Right lobe of liver (tissue), 6 donors: Measurements from ENCODE around the gene NTNG2. TPM values are rescaled to one million over a fixed set of nuclear protein-coding genes. Genes with fewer than 3 reads are reported as not detected.

ENCODE experiments used
- ATAC-seq, 4 donors: fragments of 200-7000 bp; cut with Tn5 transposase; one replicate each; pipeline ENCODE4 v1.9.1; 2020; ENCODE audit warnings: mild to moderate bottlenecking in 4 of 4, moderate library complexity in 4 of 4
- DNase-seq, 3 donors: peaks; one replicate each; pipeline ENCODE4 v3.0.0-alpha.2; 2020
- H3K27ac ChIP-seq, 3 donors: fragments of 200-600 bp; one replicate each; pipeline ENCODE4 v1.8.0; 2022
- H3K27me3 ChIP-seq, 2 donors: fragments of 200-600 bp; one replicate each; pipeline ENCODE4 v1.8.0; 2022
- H3K36me3 ChIP-seq, 4 donors: fragments of 200-600 bp; sonication (generic) in 1 of 4; one replicate each; pipeline versions ENCODE4 v1.5.1 to v1.8.0; 2017 to 2022; ENCODE audit warnings: control low read depth in 1 of 4
- H3K4me1 ChIP-seq, 4 donors: fragments of 200-600 bp; sonication (generic) in 1 of 4; one replicate each; pipeline versions ENCODE4 v1.5.1 to v1.8.0; 2017 to 2022; ENCODE audit warnings: control low read depth in 1 of 4
- H3K4me3 ChIP-seq, 3 donors: fragments of 200-600 bp; one replicate each; pipeline ENCODE4 v1.8.0; 2022
- H3K9me3 ChIP-seq, 4 donors: fragments of 200-600 bp; sonication (generic) in 1 of 4; one replicate each; pipeline versions ENCODE4 v1.5.1 to v1.8.0; 2017 to 2022; ENCODE audit warnings: control low read depth in 1 of 4
- CTCF ChIP-seq, 4 donors: fragments of 200-600 bp in 3 of 4; fragments of 450-650 bp in 1 of 4; IDR thresholded peaks; one replicate each; pipeline versions ENCODE4 v1.5.1 to v1.8.0; 2016 to 2022; ENCODE audit warnings: antibody characterized with exemption in 4 of 4, mild to moderate bottlenecking in 2 of 4
- POLR2A ChIP-seq: fragments of 450-650 bp; IDR thresholded peaks from one replicate; pipeline ENCODE4 v1.6.1; 2017; ENCODE audit warnings: antibody characterized with exemption, mild to moderate bottlenecking
- WGBS: methylation state at CpG from one replicate; pipeline ENCODE4 v1.1.6; 2018; ENCODE audit warnings: low coverage, low lambda C conversion rate; ENCODE audit not compliant: insufficient coverage; ENCODE audit errors: missing lambda C conversion rate; 5-methylcytosine and 5-hydroxymethylcytosine counted together
- intact Hi-C, 2 donors: fragments of 100-400 bp; cut with DNase I; formaldehyde crosslinking; loops; one replicate each; pipeline versions ENCODE4 v1.11.2 to v1.14.1; 2022
- total RNA-seq, 6 experiments: library from RNA; depleted of rRNA in 2 of 6; stranded (reverse); fragments of >200 nt in 2 of 6; fragmentation: NEBNext Ultra II Directional in 3 of 6; extraction: Animal tissue kit (Norgen Biotek cat#: 25700) in 3 of 6; gene quantifications; one replicate each; pipeline versions ENCODE4 v1.1.0 to v1.2.4, GENCODE V29; 2016 to 2023
- donor health status: DM: no; HTN: yes; CAD: no.
- donor health status: DM: no; HTN: no; CAD: no.
- donor health status: DM: no; HTN: no; CAD: no.
- donor health status: DM: no; HTN: yes; CAD: no.
- donor health status: DM: no; HTN: yes; CAD: no.

Gene NTNG2
- total RNA-seq, 6 experiments from 2014 or later: 0.12 to 1.6 (median 0.24) TPM

GRCh38 chr9:132121021-132121420 lies 40.8 kb upstream of the NTNG2 start:
- intact Hi-C loops: no loop called here
- no peak for ATAC-seq
- 69% methylated on average over 2 of the region's 2 CpGs for WGBS
- H3K36me3 ChIP-seq: no peaks in the 10 kb centered on the region
- no peak overlapping the region for H3K27ac ChIP-seq
- H3K4me3 ChIP-seq: no peak overlapping the region
- H3K9me3 ChIP-seq: no peaks in the 10 kb centered on the region
- no peak for TF ChIP-seq POLR2A
- TF ChIP-seq CTCF (IDR thresholded peaks at IDR 0.05): no peak
- no peak for DNase-seq
- no peaks in the 10 kb centered on the region for H3K27me3 ChIP-seq
- no peaks in the 10 kb centered on the region for H3K4me1 ChIP-seq

- Histone ChIP-seq H3K36me3 (no peaks in the 10 kb centered on the region), H3K4me1 (no peaks in the 10 kb centered on the region), H3K4me3 (no peak overlapping the region), H3K27me3 (no peaks in the 10 kb centered on the region), H3K9me3 (no peaks in the 10 kb centered on the region), H3K27ac (no peak overlapping the region)
- ATAC-seq (no peak), DNase-seq (no peak)
- intact Hi-C loops: no loop called here
- WGBS: 23% methylated on average over 5 of the region's 6 CpGs
- TF ChIP-seq CTCF (IDR thresholded peaks at IDR 0.05) (no peak), POLR2A (no peak)
Observed at GRCh38 chr9:132124800-132125199, 37.1 kb upstream of the NTNG2 start.

- no peak for ATAC-seq
- WGBS: 26% methylated on average over 6 of the region's 7 CpGs
Observed at GRCh38 chr9:132125361-132125760, 36.5 kb upstream of the NTNG2 start.

GRCh38 chr9:132125944-132126679 lies 35.7 kb upstream of the NTNG2 start:
- no peak for ATAC-seq
- Histone ChIP-seq H3K27ac (no peak overlapping the region), H3K36me3 (no peaks in the 10 kb centered on the region), H3K4me3 (no peak overlapping the region), H3K4me1 (no peaks in the 10 kb centered on the region), H3K27me3 (no peaks in the 10 kb centered on the region), H3K9me3 (no peaks in the 10 kb centered on the region)
- DNase-seq: no peak
- 43% methylated on average over 20 of the region's 20 CpGs for WGBS
- TF ChIP-seq POLR2A (no peak), CTCF (IDR thresholded peaks at IDR 0.05) (no peak)
- intact Hi-C loops: no loop called here

More at GRCh38 chr9:132125361-132125760, 36.5 kb upstream of the NTNG2 start:
- Histone ChIP-seq H3K27ac (no peak overlapping the region), H3K4me1 (no peaks in the 10 kb centered on the region), H3K36me3 (no peaks in the 10 kb centered on the region), H3K4me3 (no peak overlapping the region), H3K27me3 (no peaks in the 10 kb centered on the region), H3K9me3 (no peaks in the 10 kb centered on the region)
- DNase-seq: no peak
- TF ChIP-seq CTCF (IDR thresholded peaks at IDR 0.05) (no peak), POLR2A (no peak)
- intact Hi-C loops: no loop called here
